HG02943 (cell line): ENCODE results near the gene SH2D4B.

Source experiments
- ATAC-seq: cut with Tn5 transposase; IDR thresholded peaks from one replicate; pipeline ENCODE4 v1.9.1; 2021; ENCODE audit warnings: mild to moderate bottlenecking, low read depth, moderate library complexity; ENCODE audit not compliant: unreplicated experiment

SH2D4B gene

GRCh38 chr10:80537736-80538480 is at the start of gene SH2D4B:
SH2D4B (plus strand) TSS chr10:80537902; CDS start chr10:80538332, 430 bp downstream.
- ATAC-seq: no peak

GRCh38 chr10:80488539-80489066 is 49.1 kb upstream of the SH2D4B start:
- ATAC-seq: no peak

GRCh38 chr10:80489371-80490112 is 48.2 kb upstream of the SH2D4B start:
- no peak for ATAC-seq

- ATAC-seq: no peak
These were observed 46.2 kb upstream of the SH2D4B start for GRCh38 chr10:80491251-80492102.

- ATAC-seq: no peak
These were observed 44.7 kb upstream of the SH2D4B start for GRCh38 chr10:80492848-80493521.

- no peak for ATAC-seq
These were observed 44.1 kb upstream of the SH2D4B start for GRCh38 chr10:80493522-80494051.

GRCh38 chr10:80496555-80497172 is 41.0 kb upstream of the SH2D4B start:
- no peak for ATAC-seq

- no peak for ATAC-seq
These were observed 40.3 kb upstream of the SH2D4B start for GRCh38 chr10:80497187-80498077.

GRCh38 chr10:80498078-80498832 is 39.4 kb upstream of the SH2D4B start:
- no peak for ATAC-seq

GRCh38 chr10:80498833-80499741 is 38.6 kb upstream of the SH2D4B start:
- no peak for ATAC-seq

- ATAC-seq: no peak
These were observed 36.9 kb upstream of the SH2D4B start for GRCh38 chr10:80500572-80501380.

- ATAC-seq: no peak
These were observed 36.3 kb upstream of the SH2D4B start for GRCh38 chr10:80501381-80501912.

- no peak for ATAC-seq
These were observed 35.7 kb upstream of the SH2D4B start for GRCh38 chr10:80501913-80502521.

GRCh38 chr10:80502621-80503583 is 34.8 kb upstream of the SH2D4B start:
- no peak for ATAC-seq
